GM20000 (cell line): ENCODE results near the gene CAMK1D.
A peak's percentile ranks its signal among the peaks of the same experiment; 100 is the strongest.
"Not testable (repeated sequence)": the region's sequence is repeated elsewhere in the genome, so short reads cannot be mapped to it uniquely, and the experiment has no call there.

Source experiments
- DNase-seq: peaks from one replicate; pipeline ENCODE4 v3.0.0; 2012; ENCODE audit warnings: low spot score
- TF ChIP-seq, protein P1 (sequence below): IDR thresholded peaks from 2 replicates; pipeline ENCODE4 v1.5.1; 2012; ENCODE audit warnings: mild to moderate bottlenecking, control low read depth; ENCODE audit errors: extremely low read depth, missing control alignments

The CAMK1D gene

DNA sequence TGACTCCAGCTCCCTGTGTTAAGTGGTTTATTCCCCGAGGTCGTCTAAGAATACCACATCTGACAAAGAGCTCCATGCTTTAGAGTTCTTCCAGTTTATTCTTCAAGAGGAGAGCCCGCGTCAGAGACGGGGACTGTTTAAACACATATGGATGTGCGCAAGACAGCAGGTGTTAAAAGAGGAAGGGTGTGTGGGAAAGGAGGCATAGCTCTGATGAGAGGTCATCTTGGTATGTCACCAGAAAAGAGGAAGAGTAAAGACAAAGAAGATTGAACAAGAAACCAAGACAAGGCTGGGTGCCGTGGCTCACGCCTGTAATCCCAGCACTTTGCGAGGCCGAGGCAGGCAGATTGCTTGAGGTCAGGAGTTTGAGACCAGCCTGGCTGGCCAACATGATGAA, 393.4 kb downstream of the CAMK1D start:
- TF ChIP-seq, protein P1, sequence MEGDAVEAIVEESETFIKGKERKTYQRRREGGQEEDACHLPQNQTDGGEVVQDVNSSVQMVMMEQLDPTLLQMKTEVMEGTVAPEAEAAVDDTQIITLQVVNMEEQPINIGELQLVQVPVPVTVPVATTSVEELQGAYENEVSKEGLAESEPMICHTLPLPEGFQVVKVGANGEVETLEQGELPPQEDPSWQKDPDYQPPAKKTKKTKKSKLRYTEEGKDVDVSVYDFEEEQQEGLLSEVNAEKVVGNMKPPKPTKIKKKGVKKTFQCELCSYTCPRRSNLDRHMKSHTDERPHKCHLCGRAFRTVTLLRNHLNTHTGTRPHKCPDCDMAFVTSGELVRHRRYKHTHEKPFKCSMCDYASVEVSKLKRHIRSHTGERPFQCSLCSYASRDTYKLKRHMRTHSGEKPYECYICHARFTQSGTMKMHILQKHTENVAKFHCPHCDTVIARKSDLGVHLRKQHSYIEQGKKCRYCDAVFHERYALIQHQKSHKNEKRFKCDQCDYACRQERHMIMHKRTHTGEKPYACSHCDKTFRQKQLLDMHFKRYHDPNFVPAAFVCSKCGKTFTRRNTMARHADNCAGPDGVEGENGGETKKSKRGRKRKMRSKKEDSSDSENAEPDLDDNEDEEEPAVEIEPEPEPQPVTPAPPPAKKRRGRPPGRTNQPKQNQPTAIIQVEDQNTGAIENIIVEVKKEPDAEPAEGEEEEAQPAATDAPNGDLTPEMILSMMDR: no peak
- DNase-seq: peak; percentile 39

DNA sequence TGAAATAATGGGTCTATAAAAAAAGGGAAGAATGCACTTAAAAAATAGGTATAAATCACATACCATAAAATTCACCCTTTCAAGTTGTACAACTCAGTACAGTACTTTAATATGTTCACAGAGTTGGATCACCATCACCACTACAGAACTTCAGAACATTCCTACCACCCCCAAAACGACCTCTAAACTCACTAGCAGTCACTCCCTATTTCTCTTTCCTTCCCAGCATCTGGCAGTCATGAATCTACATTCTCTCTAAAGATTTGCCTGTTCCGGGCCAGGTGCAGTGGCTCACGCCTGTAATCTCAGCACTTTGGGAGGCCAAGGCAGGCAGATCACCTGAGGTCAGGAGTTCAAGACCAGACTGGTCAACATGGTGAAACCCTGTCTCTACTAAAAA, 394.1 kb downstream of the CAMK1D start:
- DNase-seq: not testable (repeated sequence)

DNA sequence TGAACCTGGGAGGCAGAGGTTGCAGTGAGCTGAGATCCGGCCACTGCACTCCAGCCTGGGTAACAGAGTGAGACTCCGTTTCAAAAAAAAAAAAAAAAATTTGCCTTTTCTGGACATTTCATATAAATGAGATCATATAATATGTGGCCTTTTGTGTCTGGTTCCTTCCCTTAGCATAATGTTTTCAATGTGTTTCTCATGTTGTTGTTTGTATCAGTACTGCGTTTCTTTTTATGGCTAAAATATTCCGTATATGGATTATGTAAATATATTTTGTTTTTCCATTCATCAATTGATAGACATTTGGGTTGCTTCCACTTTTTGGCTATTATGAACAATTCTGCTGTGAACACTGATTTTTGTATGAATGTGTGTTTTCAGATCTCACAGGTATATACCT, 394.6 kb downstream of the CAMK1D start:
- no peak for DNase-seq
- TF ChIP-seq, protein P1: no peak

DNA sequence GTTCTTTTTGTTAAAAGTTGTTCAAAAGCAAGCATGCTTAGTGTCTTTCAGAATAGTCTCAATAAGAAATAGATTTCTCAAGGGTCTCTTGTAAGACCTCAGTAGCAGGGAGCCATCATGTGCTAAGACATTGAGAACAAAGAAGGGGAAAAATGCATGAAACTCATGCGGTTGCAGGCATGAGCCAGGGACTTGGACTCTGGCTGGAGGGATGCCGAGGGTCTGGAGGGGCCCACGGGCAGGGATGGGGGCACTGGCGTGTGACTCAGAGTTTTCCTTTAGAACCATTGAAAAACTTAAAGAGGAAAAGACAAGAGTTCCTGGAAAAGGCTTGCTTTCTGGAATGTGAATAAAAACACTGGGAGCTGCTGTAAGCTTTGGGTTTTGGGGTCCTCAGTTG, 398.8 kb downstream of the CAMK1D start:
- no peak for DNase-seq
- TF ChIP-seq, protein P1: no peak

DNA sequence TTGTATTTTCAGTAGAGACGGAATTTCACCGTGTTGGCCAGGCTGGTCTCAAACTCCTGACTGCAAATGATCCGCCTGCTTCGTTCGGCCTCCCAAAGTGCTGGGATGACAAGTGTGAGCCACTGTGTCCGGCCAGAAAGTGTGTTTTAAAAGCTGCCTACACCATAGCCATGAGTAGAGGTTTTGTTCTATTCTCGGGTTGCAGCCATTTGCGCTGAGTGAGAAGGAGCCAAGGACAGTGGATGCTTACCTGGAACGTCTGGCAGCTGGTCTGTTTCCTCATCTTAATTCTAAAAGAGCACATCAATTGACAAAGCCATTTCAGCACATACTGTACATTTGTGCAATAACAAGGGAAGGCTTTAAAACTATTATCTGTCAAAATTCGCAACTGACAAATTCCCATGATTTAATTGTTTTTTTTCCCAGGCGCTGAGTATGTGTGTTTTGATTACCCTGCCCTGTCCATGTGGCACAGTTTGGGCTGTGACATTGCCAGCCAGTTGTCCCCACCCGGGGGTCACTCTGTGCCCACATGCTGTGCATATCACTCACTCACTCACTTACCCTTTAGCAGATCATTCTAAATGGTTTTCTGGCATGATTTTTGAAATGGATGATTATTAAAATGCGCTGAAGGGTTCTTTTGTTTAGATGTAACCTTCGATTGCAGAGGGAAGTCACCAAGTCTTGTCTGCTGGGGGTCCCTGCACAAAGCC, 400.6 kb downstream of the CAMK1D start:
- TF ChIP-seq, protein P1: no peak
- no peak for DNase-seq

DNA sequence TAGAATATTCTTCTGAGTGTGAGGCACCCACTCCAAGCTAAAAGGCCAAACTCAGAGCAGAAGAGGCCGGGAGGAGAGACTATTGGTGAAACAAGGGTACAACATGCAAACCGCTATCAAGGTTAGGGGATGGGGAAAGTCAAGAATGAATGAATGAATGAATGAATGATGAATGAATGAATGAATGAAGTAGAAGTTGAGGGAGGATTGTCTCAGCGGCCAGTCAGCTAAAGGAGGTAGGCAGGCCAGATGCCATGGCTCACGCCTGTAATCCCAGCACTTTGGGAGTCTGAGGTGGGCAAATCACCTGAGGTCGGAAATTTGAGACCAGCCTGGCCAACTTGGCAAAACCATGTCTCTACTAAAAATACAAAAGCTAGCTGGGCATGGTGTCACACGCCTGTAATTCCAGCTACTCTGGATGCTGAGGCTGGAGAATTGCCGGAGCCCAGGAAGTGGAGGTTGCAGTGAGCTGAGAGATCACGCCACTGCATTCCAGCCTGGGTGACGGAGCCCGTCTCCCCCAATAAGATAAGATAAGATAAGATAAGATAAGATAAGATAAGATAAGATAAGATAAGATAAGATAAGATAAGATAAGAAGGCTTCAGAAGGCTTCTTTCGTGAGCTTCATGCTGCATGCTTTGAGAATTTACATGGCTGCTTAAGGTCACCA, 401.3 kb downstream of the CAMK1D start:
- no peak for DNase-seq
- TF ChIP-seq, protein P1: no peak

DNA sequence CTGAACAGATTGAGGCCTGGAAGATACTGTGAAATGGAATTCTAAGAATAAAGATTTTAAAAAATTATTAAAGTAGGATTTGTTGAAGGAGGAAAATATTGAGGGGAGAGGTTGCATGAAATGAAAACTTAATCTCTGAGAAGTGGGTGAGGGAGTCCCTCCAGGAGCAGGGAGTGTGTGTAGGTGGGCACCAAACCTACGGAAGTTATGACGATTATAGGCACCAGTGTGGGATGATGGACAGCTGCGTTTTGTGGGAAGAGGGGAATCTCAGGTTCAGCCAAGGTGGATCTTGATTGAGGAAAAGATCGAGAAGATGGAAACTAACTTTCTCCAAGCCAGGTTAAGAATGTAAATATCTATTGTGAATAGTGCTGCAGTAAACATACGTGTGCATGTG, 405.7 kb downstream of the CAMK1D start:
- DNase-seq: no peak
- TF ChIP-seq, protein P1: no peak

DNA sequence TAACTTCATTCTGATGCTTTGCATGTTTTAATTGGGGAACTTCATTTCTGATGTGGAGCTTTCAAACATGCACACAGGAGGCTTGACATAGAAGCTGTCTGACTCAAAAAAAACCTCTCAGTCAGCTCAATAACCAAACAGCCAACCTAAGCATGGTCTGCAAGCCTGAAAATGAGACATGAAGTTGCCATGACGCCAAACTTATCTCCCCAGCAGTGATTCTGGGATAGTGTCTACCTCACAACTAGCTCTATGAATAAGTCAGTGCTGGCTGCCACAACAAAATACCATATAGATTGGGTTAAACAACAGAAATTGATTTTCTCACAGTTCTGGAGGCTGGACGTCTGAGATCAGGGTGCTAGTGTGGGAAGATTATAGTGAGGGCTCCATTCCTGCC, 408.0 kb downstream of the CAMK1D start:
- DNase-seq: no peak
- TF ChIP-seq, protein P1: no peak
